SH-SY5Y (cell line): ENCODE data around the gene CYLC1.

Source experiments
- GATA2 ChIP-seq: IDR thresholded peaks from 2 replicates; pipeline ENCODE4 v1.6.1; 2011; ENCODE audit warnings: mild to moderate bottlenecking, low read depth, low read length
- GATA3 ChIP-seq: IDR thresholded peaks from 2 replicates; pipeline ENCODE4 v1.6.1; 2011; ENCODE audit warnings: low read depth, mild to moderate bottlenecking, low read length, moderate library complexity

CYLC1 gene, protein sequence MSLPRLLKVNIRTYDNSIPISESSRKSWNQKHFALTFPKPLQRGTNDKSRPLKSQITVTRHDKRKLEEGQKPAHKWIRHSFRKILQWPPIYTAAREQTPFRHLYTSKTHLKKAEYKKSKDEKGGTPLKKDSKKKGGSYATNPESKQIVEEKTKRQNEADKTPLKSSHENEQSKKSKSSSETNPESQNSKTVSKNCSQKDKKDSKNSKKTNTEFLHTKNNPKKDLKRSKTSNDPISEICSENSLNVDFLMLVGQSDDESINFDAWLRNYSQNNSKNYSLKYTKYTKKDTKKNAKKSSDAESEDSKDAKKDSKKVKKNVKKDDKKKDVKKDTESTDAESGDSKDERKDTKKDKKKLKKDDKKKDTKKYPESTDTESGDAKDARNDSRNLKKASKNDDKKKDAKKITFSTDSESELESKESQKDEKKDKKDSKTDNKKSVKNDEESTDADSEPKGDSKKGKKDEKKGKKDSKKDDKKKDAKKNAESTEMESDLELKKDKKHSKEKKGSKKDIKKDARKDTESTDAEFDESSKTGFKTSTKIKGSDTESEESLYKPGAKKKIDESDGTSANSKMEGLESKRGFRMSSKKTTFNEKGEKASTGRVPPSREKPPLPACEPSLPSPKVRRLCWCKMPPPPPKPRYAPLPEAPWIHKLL

DNA sequence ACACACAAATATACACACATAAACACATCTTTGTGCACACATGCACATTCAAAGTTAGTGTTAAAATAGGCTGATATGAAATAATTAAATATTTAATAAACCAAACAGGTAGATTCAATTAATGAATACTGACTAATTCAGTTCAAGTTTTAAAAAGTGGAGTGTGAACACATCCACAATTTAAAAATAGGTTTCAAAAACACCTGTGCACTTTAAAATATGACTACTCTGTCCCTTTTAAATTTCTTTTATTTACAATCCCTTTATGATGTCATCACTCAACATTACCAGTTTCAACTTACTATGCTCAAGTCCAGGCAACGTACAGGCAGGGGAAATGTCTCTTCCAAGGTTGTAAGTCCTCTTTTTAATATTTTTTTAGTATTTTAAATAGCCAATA lies at the start of gene CYLC1:
Gene CYLC1, plus strand, starts transcription at position 301 of the 400 bp plus-strand sequence. Its CDS starts 37 bp downstream, at position 338.
- no peak for TF ChIP-seq GATA3
- TF ChIP-seq GATA2 = no peak

GRCh38 chrX:83819304-83819703 lies 41.6 kb upstream of the CYLC1 start:
- TF ChIP-seq GATA2 (no peak), GATA3 (no peak)

DNA sequence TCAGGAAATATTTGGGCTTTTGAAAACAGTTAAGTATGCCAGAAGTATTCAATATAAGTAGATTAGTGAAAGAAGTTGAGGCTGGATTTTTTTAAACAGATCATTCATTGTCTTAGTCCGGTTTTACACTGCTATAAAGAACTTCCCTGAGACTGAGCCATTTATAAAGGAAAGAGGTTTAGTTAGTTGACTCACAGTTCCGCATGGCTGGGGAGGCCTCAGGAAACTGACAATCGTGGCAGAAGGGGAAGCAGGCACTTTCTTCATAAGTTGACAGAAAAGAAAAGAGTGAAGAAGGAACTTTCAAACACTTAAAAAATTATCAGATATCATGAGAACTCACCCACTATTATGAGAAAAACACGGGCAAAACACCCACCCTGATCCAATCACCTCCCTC lies 31.1 kb upstream of the CYLC1 start:
- TF ChIP-seq GATA3 (no peak), GATA2 (no peak)

DNA sequence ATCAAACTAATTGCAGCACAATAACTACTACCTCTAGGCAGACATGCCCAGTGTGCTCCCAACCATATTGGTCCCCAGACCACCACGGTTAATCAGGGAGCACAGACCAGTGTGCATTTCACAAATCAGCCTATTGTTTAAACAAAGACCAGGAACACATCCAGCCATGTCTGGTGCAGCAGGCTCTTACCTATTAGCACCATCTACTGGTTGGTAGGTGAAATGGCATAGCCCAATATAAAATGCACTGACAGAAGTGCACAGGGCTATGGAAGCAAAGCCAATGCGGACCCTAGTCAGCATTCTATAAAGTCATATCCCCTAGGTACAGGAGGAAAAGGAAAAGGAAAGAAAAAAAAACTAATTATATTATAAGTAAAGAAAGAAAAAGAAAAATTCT lies 15.5 kb upstream of the CYLC1 start:
- TF ChIP-seq GATA2 = no peak
- TF ChIP-seq GATA3 = no peak

- TF ChIP-seq GATA2 (no peak), GATA3 (no peak)
Measured at GRCh38 chrX:83847339-83847738, 13.6 kb upstream of the CYLC1 start.

GRCh38 chrX:83888585-83888984 lies 27.6 kb downstream of the CYLC1 start:
- TF ChIP-seq GATA3 (no peak), GATA2 (no peak)

DNA sequence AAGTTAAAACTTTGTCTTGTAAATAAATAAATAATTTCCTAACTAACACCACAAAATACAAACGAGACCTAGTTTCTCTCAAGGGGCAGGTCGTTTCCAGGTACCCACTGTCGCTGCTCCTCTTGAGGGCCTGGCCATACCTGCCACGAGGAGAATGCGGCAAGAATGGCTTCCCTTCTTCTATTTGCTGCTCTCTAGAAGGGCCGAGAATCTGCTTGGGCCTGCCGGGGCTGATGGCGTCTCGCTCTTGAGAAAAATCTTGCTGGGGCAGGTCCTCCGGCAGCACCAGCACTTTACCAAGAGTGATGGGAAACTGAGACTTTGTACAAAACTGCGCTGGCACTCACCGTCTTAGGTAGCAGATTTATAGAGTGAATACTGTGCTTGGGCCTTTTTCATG lies 31.5 kb downstream of the CYLC1 start:
- TF ChIP-seq GATA2 = no peak
- TF ChIP-seq GATA3 = no peak

DNA sequence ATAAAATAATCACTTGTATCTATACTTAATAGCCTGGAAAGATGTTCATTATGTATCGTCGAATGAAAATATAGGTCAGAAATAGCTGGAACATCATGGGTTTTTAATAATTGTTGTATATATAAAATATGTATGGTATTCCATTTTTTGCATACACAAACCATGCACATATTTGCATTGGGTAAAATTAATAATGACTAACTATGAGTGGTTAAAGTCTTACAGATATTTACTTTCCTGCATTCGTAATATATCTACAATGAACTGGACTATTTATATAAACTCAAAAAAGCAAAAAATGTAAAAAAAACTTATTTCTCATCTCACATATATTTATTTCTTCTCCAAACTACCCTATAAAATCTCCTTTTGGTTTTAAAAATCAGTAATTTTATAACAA lies 46.0 kb downstream of the CYLC1 start:
- TF ChIP-seq GATA2 = no peak
- no peak for TF ChIP-seq GATA3

- TF ChIP-seq GATA2 = no peak
- no peak for TF ChIP-seq GATA3
Measured at GRCh38 chrX:83916525-83916924, 55.6 kb downstream of the CYLC1 start.

DNA sequence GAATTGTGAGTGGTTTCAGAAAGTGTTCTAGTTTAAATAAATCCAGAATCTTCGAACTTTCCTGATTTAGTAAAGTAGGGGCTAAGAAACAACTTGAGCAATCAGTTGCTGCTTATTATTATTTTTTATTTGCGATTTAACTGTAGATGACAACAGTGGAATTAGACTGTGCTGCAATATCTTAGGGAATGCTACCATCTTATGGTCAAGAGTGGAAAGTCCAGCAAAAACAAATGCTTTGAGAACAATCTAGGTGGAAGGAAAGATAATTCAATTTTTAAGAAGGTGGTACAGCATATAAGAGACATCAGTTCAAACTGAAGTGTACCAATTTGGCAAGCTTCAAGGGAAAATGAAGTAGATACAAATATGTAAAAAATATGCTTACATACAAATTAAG lies 73.3 kb downstream of the CYLC1 start:
- TF ChIP-seq GATA2 (no peak), GATA3 (no peak)
